ENCODE measurements around the gene ANKS1B. TPM values are rescaled to one million over a fixed set of nuclear protein-coding genes. Genes with fewer than 3 reads are reported as not detected.

Gene ANKS1B
- total RNA-seq, 1 donor from 2014 or later = 5.6 TPM

DNA sequence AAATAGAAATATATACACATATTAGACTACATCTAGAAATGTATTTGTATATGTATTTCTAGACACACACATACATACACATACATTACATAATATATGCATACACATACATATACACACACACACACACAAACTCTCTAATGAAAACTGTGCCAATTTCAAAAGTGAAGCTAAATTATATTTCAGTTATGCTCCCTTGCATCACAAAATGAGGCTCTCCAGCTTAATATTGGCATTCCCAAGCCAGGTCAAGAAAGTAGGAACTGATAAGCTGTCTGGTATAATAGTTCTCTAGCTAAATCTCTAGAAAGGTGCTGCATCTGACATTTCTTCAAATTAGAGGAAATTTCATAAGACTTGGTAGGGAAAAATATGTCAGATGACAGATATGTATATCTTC lies 280.3 kb downstream of the ANKS1B start:
- Mint-ChIP-seq H3K9me3 (no peaks in the 10 kb centered on the region), H3K27ac (ENCODE audit: unreplicated experiment) (no peak overlapping the region), H3K4me1 (no peaks in the 10 kb centered on the region), H3K4me3 (no peak overlapping the region), H3K36me3 (ENCODE audit: low read depth) (no peaks in the 10 kb centered on the region), H3K27me3 (ENCODE audit: low read depth) (no peaks in the 10 kb centered on the region)
- TF ChIP-seq, protein P1, sequence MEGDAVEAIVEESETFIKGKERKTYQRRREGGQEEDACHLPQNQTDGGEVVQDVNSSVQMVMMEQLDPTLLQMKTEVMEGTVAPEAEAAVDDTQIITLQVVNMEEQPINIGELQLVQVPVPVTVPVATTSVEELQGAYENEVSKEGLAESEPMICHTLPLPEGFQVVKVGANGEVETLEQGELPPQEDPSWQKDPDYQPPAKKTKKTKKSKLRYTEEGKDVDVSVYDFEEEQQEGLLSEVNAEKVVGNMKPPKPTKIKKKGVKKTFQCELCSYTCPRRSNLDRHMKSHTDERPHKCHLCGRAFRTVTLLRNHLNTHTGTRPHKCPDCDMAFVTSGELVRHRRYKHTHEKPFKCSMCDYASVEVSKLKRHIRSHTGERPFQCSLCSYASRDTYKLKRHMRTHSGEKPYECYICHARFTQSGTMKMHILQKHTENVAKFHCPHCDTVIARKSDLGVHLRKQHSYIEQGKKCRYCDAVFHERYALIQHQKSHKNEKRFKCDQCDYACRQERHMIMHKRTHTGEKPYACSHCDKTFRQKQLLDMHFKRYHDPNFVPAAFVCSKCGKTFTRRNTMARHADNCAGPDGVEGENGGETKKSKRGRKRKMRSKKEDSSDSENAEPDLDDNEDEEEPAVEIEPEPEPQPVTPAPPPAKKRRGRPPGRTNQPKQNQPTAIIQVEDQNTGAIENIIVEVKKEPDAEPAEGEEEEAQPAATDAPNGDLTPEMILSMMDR (conservative IDR thresholded peaks at IDR 0.05) = no peak
- no peak for DNase-seq (ENCODE audit: low read depth, low spot score)

DNA sequence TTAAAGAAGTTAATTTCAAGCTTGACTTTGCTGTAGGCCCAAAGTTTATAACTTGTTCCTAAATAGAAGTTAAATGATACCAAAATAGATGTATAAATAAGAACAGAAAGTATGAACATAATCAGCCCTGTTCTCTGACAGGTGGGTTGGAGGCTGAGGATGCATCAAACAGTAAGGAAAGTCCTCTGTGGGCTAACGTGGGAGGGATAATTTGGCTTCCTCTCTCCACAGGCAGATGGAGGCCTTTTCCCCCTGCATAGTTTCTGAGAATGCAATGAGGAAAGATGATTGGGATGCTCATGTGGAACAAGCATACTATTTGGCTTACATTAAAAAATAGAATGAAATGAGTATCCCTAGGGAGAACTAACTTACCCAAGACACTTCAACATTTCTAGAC lies 280.7 kb downstream of the ANKS1B start:
- Mint-ChIP-seq H3K27me3 (ENCODE audit: low read depth) (no peaks in the 10 kb centered on the region), H3K4me1 (no peaks in the 10 kb centered on the region), H3K36me3 (ENCODE audit: low read depth) (no peaks in the 10 kb centered on the region), H3K9me3 (no peaks in the 10 kb centered on the region), H3K4me3 (no peak overlapping the region), H3K27ac (ENCODE audit: unreplicated experiment) (no peak overlapping the region)
- no peak for DNase-seq (ENCODE audit: low read depth, low spot score)
- TF ChIP-seq, protein P1 (conservative IDR thresholded peaks at IDR 0.05) = no peak

DNA sequence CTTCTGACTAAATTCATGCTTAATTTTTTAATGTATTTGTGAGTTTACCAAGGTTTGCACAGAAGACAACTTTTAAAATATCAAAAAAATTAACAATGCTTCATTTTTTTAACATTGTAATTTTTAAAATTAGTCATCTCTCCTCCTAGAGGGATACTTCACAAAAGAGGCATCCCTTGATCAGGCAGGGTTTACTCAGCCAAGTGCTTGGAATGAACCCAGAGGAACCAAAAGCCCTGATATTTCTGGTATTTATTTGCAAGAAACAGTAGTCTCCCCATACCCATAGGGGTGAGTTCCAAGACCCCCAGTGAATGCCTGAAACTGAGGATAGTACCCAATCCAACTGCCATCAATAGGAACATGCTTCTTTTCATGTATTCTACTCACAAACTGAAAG lies 284.7 kb downstream of the ANKS1B start:
- H3K27ac Mint-ChIP-seq (ENCODE audit: unreplicated experiment) = no peak overlapping the region
- DNase-seq (ENCODE audit: low read depth, low spot score) = no peak
- H3K36me3 Mint-ChIP-seq (ENCODE audit: low read depth) = no peaks in the 10 kb centered on the region
- peaks cover 3% of the 10 kb centered on the region for H3K9me3 Mint-ChIP-seq
- no peak overlapping the region for H3K4me3 Mint-ChIP-seq
- TF ChIP-seq, protein P1 (conservative IDR thresholded peaks at IDR 0.05) = no peak
- no peaks in the 10 kb centered on the region for H3K27me3 Mint-ChIP-seq (ENCODE audit: low read depth)
- H3K4me1 Mint-ChIP-seq = no peaks in the 10 kb centered on the region

DNA sequence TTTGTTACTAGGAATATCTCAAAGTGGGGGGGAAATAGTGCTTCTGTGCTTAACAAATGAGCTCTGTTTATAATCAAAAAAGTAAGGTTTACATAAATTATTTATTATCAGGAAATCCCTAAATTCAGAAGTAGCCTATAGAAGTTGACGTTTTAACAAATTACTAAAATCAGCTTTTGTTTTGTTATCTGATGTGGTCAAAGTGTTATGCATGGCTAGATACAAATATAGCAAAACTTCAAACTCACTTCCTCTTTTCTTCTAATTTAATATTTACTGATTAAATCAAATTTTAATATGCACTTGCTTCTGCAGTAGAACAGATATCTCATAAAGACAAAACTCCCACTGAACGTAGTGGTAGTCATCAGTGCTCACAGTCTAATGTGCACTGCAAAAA lies 289.7 kb downstream of the ANKS1B start:
- Mint-ChIP-seq H3K27me3 (ENCODE audit: low read depth) (no peaks in the 10 kb centered on the region), H3K4me3 (no peak overlapping the region), H3K27ac (ENCODE audit: unreplicated experiment) (no peak overlapping the region), H3K4me1 (peaks cover 5% of the 10 kb centered on the region), H3K9me3 (peaks cover 8% of the 10 kb centered on the region), H3K36me3 (ENCODE audit: low read depth) (no peaks in the 10 kb centered on the region)
- DNase-seq (ENCODE audit: low read depth, low spot score) = no peak
- TF ChIP-seq, protein P1 (conservative IDR thresholded peaks at IDR 0.05) = no peak

DNA sequence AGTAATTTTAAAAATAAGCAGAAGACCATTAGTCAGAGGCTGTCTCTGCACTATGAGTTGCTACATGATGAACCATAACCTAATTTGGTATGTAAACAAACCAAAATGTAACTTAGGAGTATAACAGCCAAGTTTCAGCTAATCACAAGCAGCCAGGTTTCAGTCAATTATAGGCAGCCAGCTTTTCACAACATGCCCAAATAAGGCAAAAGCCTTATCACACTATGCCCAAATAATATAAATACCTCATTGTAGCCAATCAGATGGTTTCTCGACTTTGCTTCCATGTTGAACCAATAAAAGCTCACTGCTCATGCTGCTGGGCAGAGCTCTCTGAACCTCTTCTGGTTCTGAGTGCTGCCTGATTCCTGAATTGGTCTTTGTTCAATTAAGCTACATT lies 298.6 kb downstream of the ANKS1B start:
- no peak overlapping the region for H3K27ac Mint-ChIP-seq (ENCODE audit: unreplicated experiment)
- no peaks in the 10 kb centered on the region for H3K36me3 Mint-ChIP-seq (ENCODE audit: low read depth)
- peaks cover 2% of the 10 kb centered on the region for H3K9me3 Mint-ChIP-seq
- no peak for DNase-seq (ENCODE audit: low read depth, low spot score)
- H3K27me3 Mint-ChIP-seq (ENCODE audit: low read depth) = no peaks in the 10 kb centered on the region
- peaks cover under 1% of the 10 kb centered on the region for H3K4me1 Mint-ChIP-seq
- H3K4me3 Mint-ChIP-seq = no peak overlapping the region
- TF ChIP-seq, protein P1 (conservative IDR thresholded peaks at IDR 0.05) = no peak

DNA sequence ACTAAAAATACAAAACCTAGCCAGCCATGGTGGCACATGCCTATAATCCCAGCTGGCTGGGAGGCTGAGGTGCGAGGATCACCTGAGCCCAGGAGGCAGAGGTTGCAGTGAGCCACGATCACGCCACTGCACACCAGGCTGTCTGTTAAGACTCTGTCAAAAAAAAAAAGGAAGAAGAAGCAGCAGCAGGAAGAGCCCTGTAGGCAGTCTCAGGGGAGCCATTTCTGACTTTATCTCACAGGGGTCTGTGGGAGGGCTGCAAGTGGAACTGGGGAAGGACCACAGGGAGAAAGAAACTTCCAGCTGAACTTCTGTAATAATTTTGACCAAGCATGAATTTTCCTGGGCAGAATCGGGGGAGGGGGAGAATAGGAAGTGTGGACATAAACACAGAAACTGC lies 304.5 kb downstream of the ANKS1B start:
- TF ChIP-seq, protein P1 (conservative IDR thresholded peaks at IDR 0.05) = no peak
- Mint-ChIP-seq H3K27ac (ENCODE audit: unreplicated experiment) (no peak overlapping the region), H3K36me3 (ENCODE audit: low read depth) (no peaks in the 10 kb centered on the region), H3K9me3 (no peaks in the 10 kb centered on the region), H3K4me3 (no peak overlapping the region), H3K27me3 (ENCODE audit: low read depth) (no peaks in the 10 kb centered on the region), H3K4me1 (no peaks in the 10 kb centered on the region)
- DNase-seq (ENCODE audit: low read depth, low spot score) = no peak
